Chondrocyte (in vitro differentiated cells): ENCODE results near the gene OGFR. TPM values are rescaled to one million over a fixed set of nuclear protein-coding genes. Genes with fewer than 3 reads are reported as not detected.

Experiments
- DNase-seq: peaks from one replicate; pipeline ENCODE4 v3.0.0; 2021; ENCODE audit warnings: mixed read lengths, low spot score
- H3K27ac Mint-ChIP-seq: one replicate; pipeline ENCODE4 v1.8.0; 2021; ENCODE audit warnings: mild to moderate bottlenecking, moderate library complexity, mixed read lengths; ENCODE audit not compliant: unreplicated experiment
- H3K27me3 Mint-ChIP-seq: 2 replicates; pipeline ENCODE4 v1.8.0; 2021; ENCODE audit warnings: low read depth, mixed read lengths
- H3K36me3 Mint-ChIP-seq: 2 replicates; pipeline ENCODE4 v1.8.0; 2021; ENCODE audit warnings: low read depth, mixed read lengths
- H3K4me1 Mint-ChIP-seq: 2 replicates; pipeline ENCODE4 v1.8.0; 2021; ENCODE audit warnings: low read depth, mild to moderate bottlenecking, mixed read lengths
- H3K4me3 Mint-ChIP-seq: one replicate; pipeline ENCODE4 v1.8.0; 2021; ENCODE audit warnings: mild to moderate bottlenecking, moderate library complexity, mixed read lengths; ENCODE audit not compliant: unreplicated experiment
- H3K9me3 Mint-ChIP-seq: 2 replicates; pipeline ENCODE4 v1.8.0; 2021; ENCODE audit warnings: low read depth, mixed read lengths
- CTCF ChIP-seq: fragments of 200-600 bp; sonication (generic); IDR thresholded peaks from 2 replicates; pipeline ENCODE4 v1.5.0; 2021; ENCODE audit warnings: antibody characterized with exemption, mild to moderate bottlenecking, moderate library complexity
- total RNA-seq: library from RNA; stranded (reverse); gene quantifications from 3 replicates; pipeline ENCODE4 v1.2.1, GENCODE V29; 2021

OGFR gene
- total RNA-seq, 1 donor from 2014 or later: 31.8 TPM

- H3K9me3 Mint-ChIP-seq: no peaks in the 10 kb centered on the region
- no peak for DNase-seq
- H3K4me3 Mint-ChIP-seq: no peak overlapping the region
- peaks cover 25% of the 10 kb centered on the region for H3K4me1 Mint-ChIP-seq
- TF ChIP-seq CTCF: no peak
- H3K27ac Mint-ChIP-seq: no peak overlapping the region
- H3K36me3 Mint-ChIP-seq: no peaks in the 10 kb centered on the region
- peaks cover 2% of the 10 kb centered on the region for H3K27me3 Mint-ChIP-seq
These were observed 14.6 kb upstream of the OGFR start for GRCh38 chr20:62790075-62790474.

- Mint-ChIP-seq H3K27me3 (peaks cover 2% of the 10 kb centered on the region), H3K27ac (peak overlapping the region; percentile 85), H3K36me3 (no peaks in the 10 kb centered on the region), H3K9me3 (no peaks in the 10 kb centered on the region), H3K4me1 (peaks cover 29% of the 10 kb centered on the region), H3K4me3 (no peak overlapping the region)
- no peak for DNase-seq
- peak; percentile 98 for TF ChIP-seq CTCF
These were observed 13.1 kb upstream of the OGFR start for GRCh38 chr20:62791301-62792181.

GRCh38 chr20:62792182-62792939 is 12.3 kb upstream of the OGFR start:
- DNase-seq: no peak
- Mint-ChIP-seq H3K4me1 (peaks cover 34% of the 10 kb centered on the region), H3K4me3 (no peak overlapping the region), H3K9me3 (no peaks in the 10 kb centered on the region), H3K27ac (peak overlapping the region; percentile 85), H3K36me3 (no peaks in the 10 kb centered on the region), H3K27me3 (peaks cover 2% of the 10 kb centered on the region)
- no peak for TF ChIP-seq CTCF

GRCh38 chr20:62792940-62793756 is 11.5 kb upstream of the OGFR start:
- H3K27ac Mint-ChIP-seq: peak overlapping the region; percentile 22
- TF ChIP-seq CTCF: no peak
- H3K36me3 Mint-ChIP-seq: no peaks in the 10 kb centered on the region
- H3K27me3 Mint-ChIP-seq: no peaks in the 10 kb centered on the region
- no peak for DNase-seq
- no peak overlapping the region for H3K4me3 Mint-ChIP-seq
- peaks cover 42% of the 10 kb centered on the region for H3K4me1 Mint-ChIP-seq
- no peaks in the 10 kb centered on the region for H3K9me3 Mint-ChIP-seq

- no peaks in the 10 kb centered on the region for H3K9me3 Mint-ChIP-seq
These were observed 11.0 kb upstream of the OGFR start for GRCh38 chr20:62793757-62794006.

More at GRCh38 chr20:62793757-62794006, 11.0 kb upstream of the OGFR start:
- Mint-ChIP-seq H3K4me3 (peak overlapping the region; percentile 47), H3K27ac (peak overlapping the region; percentile 22), H3K27me3 (no peaks in the 10 kb centered on the region), H3K36me3 (peaks cover 5% of the 10 kb centered on the region), H3K4me1 (peaks cover 45% of the 10 kb centered on the region)
- TF ChIP-seq CTCF: no peak
- DNase-seq: no peak
